ENCODE results near the gene TMEM178A. TPM values are rescaled to one million over a fixed set of nuclear protein-coding genes. Genes with fewer than 3 reads are reported as not detected.

TMEM178A gene
- total RNA-seq: 0.32 TPM in 1 of 2 replicates, not detected in the other

DNA sequence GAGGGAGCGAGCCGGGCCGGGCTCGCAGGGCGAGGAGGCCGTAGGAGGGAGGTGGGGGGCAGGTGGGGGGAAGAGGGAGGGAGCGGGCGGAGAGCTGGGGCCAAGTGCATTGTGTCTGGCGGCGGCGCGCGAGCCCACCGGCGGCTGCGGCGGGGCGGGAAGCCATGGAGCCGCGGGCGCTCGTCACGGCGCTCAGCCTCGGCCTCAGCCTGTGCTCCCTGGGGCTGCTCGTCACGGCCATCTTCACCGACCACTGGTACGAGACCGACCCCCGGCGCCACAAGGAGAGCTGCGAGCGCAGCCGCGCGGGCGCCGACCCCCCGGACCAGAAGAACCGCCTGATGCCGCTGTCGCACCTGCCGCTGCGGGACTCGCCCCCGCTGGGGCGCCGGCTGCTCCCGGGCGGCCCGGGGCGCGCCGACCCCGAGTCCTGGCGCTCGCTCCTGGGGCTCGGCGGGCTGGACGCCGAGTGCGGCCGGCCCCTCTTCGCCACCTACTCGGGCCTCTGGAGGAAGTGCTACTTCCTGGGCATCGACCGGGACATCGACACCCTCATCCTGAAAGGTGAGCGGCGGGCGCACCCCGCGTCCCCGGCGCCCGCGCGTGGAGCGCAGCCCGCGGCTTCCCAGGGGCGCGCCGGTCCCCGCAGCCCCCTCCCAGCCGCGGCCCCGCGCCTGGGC lies at the start of gene TMEM178A:
Gene TMEM178A, plus strand, starts transcription at position 107 of the 680 bp plus-strand sequence. Its CDS starts 58 bp downstream, at position 165.

Other genes starting within 250 kb of the TMEM178A start
- 22.1 and 26.6 TPM in 2 replicates for gene MAP4K3, start 228.6 kb upstream of the TMEM178A start, total RNA-seq
- gene THUMPD2, start 113.3 kb downstream of the TMEM178A start, total RNA-seq: 10.7 and 10.8 TPM in 2 replicates